Stimulated activated CD4-positive, alpha-beta T cell treated with anti-CD3 and anti-CD28 coated beads, Interleukin-12 subunit alpha, Interleukin-12 subunit beta, amount 100 ng/mL, for 48 hours (primary cell): ENCODE data around the gene CGNL1.

ENCODE experiments used
- DNase-seq, 3 donors: peaks; one replicate each; pipeline ENCODE4 v3.0.0-alpha.2; 2020; ENCODE audit warnings: low read depth in 2 of 3, low spot score in 1 of 3

Gene CGNL1

GRCh38 chr15:57592836-57593420 lies 216.6 kb downstream of the CGNL1 start:
- DNase-seq, result no peak

- DNase-seq, result no peak
These were observed 218.2 kb downstream of the CGNL1 start for GRCh38 chr15:57594479-57594878.

GRCh38 chr15:57595011-57595866 lies 218.9 kb downstream of the CGNL1 start:
- DNase-seq, result no peak

- no peak for DNase-seq
These were observed 220.1 kb downstream of the CGNL1 start for GRCh38 chr15:57596301-57596855.

GRCh38 chr15:57596978-57597377 lies 220.7 kb downstream of the CGNL1 start:
- no peak for DNase-seq

GRCh38 chr15:57597431-57597830 lies 221.1 kb downstream of the CGNL1 start:
- no peak for DNase-seq

- DNase-seq, result no peak
These were observed 222.0 kb downstream of the CGNL1 start for GRCh38 chr15:57598346-57598745.

GRCh38 chr15:57599296-57599810 lies 223.0 kb downstream of the CGNL1 start:
- no peak for DNase-seq

- DNase-seq, result no peak
These were observed 223.9 kb downstream of the CGNL1 start for GRCh38 chr15:57600197-57600596.
